ENCODE measurements around the gene CCL5. TPM values are rescaled to one million over a fixed set of nuclear protein-coding genes. Genes with fewer than 3 reads are reported as not detected.

Gene CCL5
- total and polyA plus RNA-seq, 2 donors (not counting 3 experiments of a cell fraction or from before 2014, with no cell fraction given): not detected

GRCh38 chr17:35841101-35841500 lies 39.1 kb downstream of the CCL5 start:
- peaks cover 5% of the 10 kb centered on the region for H3K79me2 ChIP-seq (ENCODE audit: control insufficient read depth, insufficient read depth, low read length)
- no peak overlapping the region for H3K4me2 ChIP-seq (ENCODE audit: insufficient read depth, low read length)
- peaks cover 37 to 47% of the 10 kb centered on the region in 2 experiments for H3K36me3 ChIP-seq (ENCODE audit: control insufficient read depth in 2 of 2, extremely low read depth in 1 of 2, insufficient read depth in 2 of 2, low read length in 2 of 2)
- no peak overlapping the region for H3K9ac ChIP-seq (replicated peaks; ENCODE audit: extremely low read depth, insufficient read depth, low read length)
- no peaks in the 10 kb centered on the region for H3K9me3 ChIP-seq (replicated peaks; ENCODE audit: control insufficient read depth, insufficient read depth, low read length)
- H2AFZ ChIP-seq (ENCODE audit: low read depth, low read length): no peak overlapping the region
- FAIRE-seq (no peak), DNase-seq (ENCODE audit: low read depth, low spot score) (no peak)
- ChIA-PET CTCF (interaction anchor here (0.9 to 1.7 kb wide), 4 partner anchors 9 to 77 kb away, joined by 3 to 4 read pairs (median 4); no protein-coding TSS in a partner anchor), POLR2A (interaction anchor here (0.7 kb wide), 1 partner anchor 14 kb away, joined by 3 read pairs; no protein-coding TSS in a partner anchor)
- no peaks in the 10 kb centered on the region for H3K9me1 ChIP-seq (replicated peaks; ENCODE audit: control insufficient read depth, extremely low read depth, insufficient read depth, low read length)
- H3K27me3 ChIP-seq (ENCODE audit: control insufficient read depth in 2 of 2, insufficient read depth in 2 of 2, low read length in 2 of 2): no peaks in the 10 kb centered on the region
- intact Hi-C loops (cut with micrococcal nuclease) (loop anchor here (10.0 kb wide), 2 partner anchors 104 to 234 kb away; partner anchors contain the start of gene LYZL6), dilution Hi-C loops (cut with MboI; ENCODE audit: extremely low pct_ligation_motif_present, low sequenced_read_pairs) (no loop called here)
- no TSS peak for BruUV-seq (replicated peaks)
- no peaks in the 10 kb centered on the region for H3K4me1 ChIP-seq (ENCODE audit: control insufficient read depth, extremely low read depth, insufficient read depth, low read length)
- TF ChIP-seq MAX (IDR thresholded peaks at IDR 0.05; ENCODE audit: insufficient read depth, insufficient read length) (no peak), EZH2 (IDR thresholded peaks at IDR 0.05; ENCODE audit: borderline replicate concordance, low read depth, low read length, severe bottlenecking) (no peak), JUN (IDR thresholded peaks at IDR 0.05; ENCODE audit: borderline replicate concordance, insufficient read depth, insufficient read length, low read depth) (no peak), CTCF (IDR thresholded peaks at IDR 0.05; ENCODE audit: extremely low read depth in 1 of 2, insufficient read depth in 1 of 2, low read depth in 1 of 2, low read length in 2 of 2) (no peak)
- H3K4me3 ChIP-seq (replicated peaks in 1 of 3; ENCODE audit: insufficient read depth in 1 of 3, low read depth in 1 of 3, low read length in 3 of 3): no peak overlapping the region
- H4K20me1 ChIP-seq (replicated peaks; ENCODE audit: control insufficient read depth, extremely low read depth, insufficient read depth, low read length): no peaks in the 10 kb centered on the region
- H3K27ac ChIP-seq (ENCODE audit: insufficient read depth, low read depth, low read length): no peak overlapping the region

GRCh38 chr17:35825206-35825605 lies 55.0 kb downstream of the CCL5 start:
- Histone ChIP-seq H2AFZ (ENCODE audit: low read depth, low read length) (no peak overlapping the region), H3K4me3 (replicated peaks in 1 of 3; ENCODE audit: insufficient read depth in 1 of 3, low read depth in 1 of 3, low read length in 3 of 3) (no peak overlapping the region), H3K4me2 (ENCODE audit: insufficient read depth, low read length) (no peak overlapping the region), H4K20me1 (replicated peaks; ENCODE audit: control insufficient read depth, extremely low read depth, insufficient read depth, low read length) (no peaks in the 10 kb centered on the region), H3K9ac (replicated peaks; ENCODE audit: extremely low read depth, insufficient read depth, low read length) (no peak overlapping the region), H3K9me3 (replicated peaks; ENCODE audit: control insufficient read depth, insufficient read depth, low read length) (no peaks in the 10 kb centered on the region), H3K27me3 (ENCODE audit: control insufficient read depth in 2 of 2, insufficient read depth in 2 of 2, low read length in 2 of 2) (no peaks in the 10 kb centered on the region), H3K9me1 (replicated peaks; ENCODE audit: control insufficient read depth, extremely low read depth, insufficient read depth, low read length) (no peaks in the 10 kb centered on the region), H3K79me2 (ENCODE audit: control insufficient read depth, insufficient read depth, low read length) (peaks cover 27% of the 10 kb centered on the region), H3K4me1 (ENCODE audit: control insufficient read depth, extremely low read depth, insufficient read depth, low read length) (no peaks in the 10 kb centered on the region), H3K36me3 (ENCODE audit: control insufficient read depth in 2 of 2, extremely low read depth in 1 of 2, insufficient read depth in 2 of 2, low read length in 2 of 2) (peaks cover 13 to 39% of the 10 kb centered on the region in 2 experiments), H3K27ac (ENCODE audit: insufficient read depth, low read depth, low read length) (no peak overlapping the region)
- ChIA-PET POLR2A (no interaction called here), CTCF (no interaction called here)
- dilution Hi-C loops (cut with MboI; ENCODE audit: extremely low pct_ligation_motif_present, low sequenced_read_pairs) (no loop called here), intact Hi-C loops (cut with micrococcal nuclease) (no loop called here)
- FAIRE-seq: no peak
- DNase-seq (ENCODE audit: low read depth, low spot score): no peak
- no peak for TF ChIP-seq JUN (IDR thresholded peaks at IDR 0.05; ENCODE audit: borderline replicate concordance, insufficient read depth, insufficient read length, low read depth)
- no peak for TF ChIP-seq POLR2A (IDR thresholded peaks at IDR 0.05; ENCODE audit: low read depth, low read length)
- no peak for TF ChIP-seq GATA2 (IDR thresholded peaks at IDR 0.05; ENCODE audit: insufficient read depth, insufficient read length, low read depth, low read length)
- no peak for TF ChIP-seq MYC (IDR thresholded peaks at IDR 0.05; ENCODE audit: low read depth, low read length)
- no peak for TF ChIP-seq FOS (IDR thresholded peaks at IDR 0.05; ENCODE audit: borderline replicate concordance, insufficient read depth, low read length)
- no peak for TF ChIP-seq POLR2AphosphoS5 (IDR thresholded peaks at IDR 0.05; ENCODE audit: insufficient read depth, low read depth, low read length)
- no peak for TF ChIP-seq EZH2 (IDR thresholded peaks at IDR 0.05; ENCODE audit: borderline replicate concordance, low read depth, low read length, severe bottlenecking)
- no peak for TF ChIP-seq CTCF (IDR thresholded peaks at IDR 0.05; ENCODE audit: extremely low read depth in 1 of 2, insufficient read depth in 1 of 2, low read depth in 1 of 2, low read length in 2 of 2)
- no peak for TF ChIP-seq MAX (IDR thresholded peaks at IDR 0.05; ENCODE audit: insufficient read depth, insufficient read length)
- no TSS peak for BruUV-seq (replicated peaks)

Data from endothelial cell of umbilical vein (primary cell).